Thyroid gland (tissue), 4 donors: ENCODE data around the gene SIPA1.

Experiments
- POLR2A ChIP-seq, 2 donors: fragments of 450-650 bp; IDR thresholded peaks; one replicate each; pipeline ENCODE4 v1.6.1; 2017; ENCODE audit warnings: antibody characterized with exemption in 2 of 2, mild to moderate bottlenecking in 2 of 2, moderate library complexity in 1 of 2
- TF ChIP-seq, protein P1 (sequence below), 6 experiments: fragments of 200-600 bp in 3 of 6; fragments of 450-650 bp in 3 of 6; sonication (generic) in 3 of 6; IDR thresholded peaks; one replicate each; pipeline ENCODE4 v1.5.1; 2016 to 2019; ENCODE audit warnings: antibody characterized with exemption in 6 of 6, mild to moderate bottlenecking in 2 of 6, inconsistent platforms in 1 of 6, moderate library complexity in 1 of 6

DNA sequence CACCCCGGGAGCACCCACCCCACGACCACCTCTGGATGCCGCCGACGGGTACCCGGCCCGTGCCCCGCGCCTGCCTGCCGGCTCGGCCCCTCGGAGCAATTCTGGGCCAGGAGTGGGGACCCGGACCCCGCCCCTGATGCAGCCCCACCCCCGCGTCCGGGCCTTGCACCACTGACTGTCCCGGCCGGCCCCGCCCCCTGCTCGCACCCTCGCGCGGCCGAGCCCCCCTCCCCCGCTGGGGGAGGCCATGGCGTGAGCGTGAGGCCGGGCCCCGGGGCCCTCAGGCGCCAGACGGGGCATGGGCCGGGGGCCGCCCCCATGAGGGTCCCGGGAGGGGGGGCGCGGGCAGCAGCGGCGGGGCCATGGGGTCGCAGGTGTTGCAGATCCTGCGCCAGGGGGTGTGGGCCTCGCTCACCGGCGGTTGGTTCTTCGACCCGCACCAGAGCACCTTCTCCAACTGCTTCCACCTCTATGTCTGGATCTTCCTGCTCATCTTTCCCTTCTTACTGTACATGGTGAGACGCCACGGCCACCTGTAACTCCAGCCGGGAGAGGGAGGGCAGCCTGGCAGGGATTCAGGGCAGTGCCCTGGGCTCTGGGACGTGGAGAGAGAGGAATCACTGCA lies 21.8 kb upstream of the SIPA1 start:
- TF ChIP-seq POLR2A (IDR thresholded peaks at IDR 0.05): no peak
- TF ChIP-seq, protein P1, sequence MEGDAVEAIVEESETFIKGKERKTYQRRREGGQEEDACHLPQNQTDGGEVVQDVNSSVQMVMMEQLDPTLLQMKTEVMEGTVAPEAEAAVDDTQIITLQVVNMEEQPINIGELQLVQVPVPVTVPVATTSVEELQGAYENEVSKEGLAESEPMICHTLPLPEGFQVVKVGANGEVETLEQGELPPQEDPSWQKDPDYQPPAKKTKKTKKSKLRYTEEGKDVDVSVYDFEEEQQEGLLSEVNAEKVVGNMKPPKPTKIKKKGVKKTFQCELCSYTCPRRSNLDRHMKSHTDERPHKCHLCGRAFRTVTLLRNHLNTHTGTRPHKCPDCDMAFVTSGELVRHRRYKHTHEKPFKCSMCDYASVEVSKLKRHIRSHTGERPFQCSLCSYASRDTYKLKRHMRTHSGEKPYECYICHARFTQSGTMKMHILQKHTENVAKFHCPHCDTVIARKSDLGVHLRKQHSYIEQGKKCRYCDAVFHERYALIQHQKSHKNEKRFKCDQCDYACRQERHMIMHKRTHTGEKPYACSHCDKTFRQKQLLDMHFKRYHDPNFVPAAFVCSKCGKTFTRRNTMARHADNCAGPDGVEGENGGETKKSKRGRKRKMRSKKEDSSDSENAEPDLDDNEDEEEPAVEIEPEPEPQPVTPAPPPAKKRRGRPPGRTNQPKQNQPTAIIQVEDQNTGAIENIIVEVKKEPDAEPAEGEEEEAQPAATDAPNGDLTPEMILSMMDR (IDR thresholded peaks at IDR 0.05): no peak
